ENCODE results near the gene PRMT1. TPM values are rescaled to one million over a fixed set of nuclear protein-coding genes. Genes with fewer than 3 reads are reported as not detected.

Gene PRMT1
- total RNA-seq, 1 donor from 2014 or later, result 90.8 TPM

GRCh38 chr19:49653466-49653806 is 23.6 kb upstream of the PRMT1 start:
- TF ChIP-seq CTCF (IDR thresholded peaks at IDR 0.05), result no peak
- Histone ChIP-seq H3K36me3 (peaks cover 85% of the 10 kb centered on the region), H3K4me1 (no peaks in the 10 kb centered on the region), H3K9me3 (no peaks in the 10 kb centered on the region), H3K4me3 (no peak overlapping the region), H3K27me3 (no peaks in the 10 kb centered on the region), H3K27ac (no peak overlapping the region)
- intact Hi-C loops (cut with DNase I), result no loop called here
- no peak for ATAC-seq
- no peak for DNase-seq

GRCh38 chr19:49654581-49654980 is 22.5 kb upstream of the PRMT1 start:
- no peak overlapping the region for H3K27ac ChIP-seq
- H3K27me3 ChIP-seq, result no peaks in the 10 kb centered on the region
- peaks cover 85% of the 10 kb centered on the region for H3K36me3 ChIP-seq
- ATAC-seq, result no peak
- TF ChIP-seq CTCF (IDR thresholded peaks at IDR 0.05), result no peak
- intact Hi-C loops (cut with DNase I), result no loop called here
- H3K4me1 ChIP-seq, result no peaks in the 10 kb centered on the region
- DNase-seq, result no peak
- no peaks in the 10 kb centered on the region for H3K9me3 ChIP-seq
- no peak overlapping the region for H3K4me3 ChIP-seq

GRCh38 chr19:49655570-49656455 is 21.3 kb upstream of the PRMT1 start:
- ATAC-seq (no peak), DNase-seq (no peak)
- H3K4me3 ChIP-seq, result no peak overlapping the region
- peaks cover 83% of the 10 kb centered on the region for H3K36me3 ChIP-seq
- TF ChIP-seq CTCF (IDR thresholded peaks at IDR 0.05), result no peak
- intact Hi-C loops (cut with DNase I), result no loop called here
- no peak overlapping the region for H3K27ac ChIP-seq
- no peaks in the 10 kb centered on the region for H3K4me1 ChIP-seq
- no peaks in the 10 kb centered on the region for H3K27me3 ChIP-seq
- no peaks in the 10 kb centered on the region for H3K9me3 ChIP-seq

GRCh38 chr19:49656456-49657109 is 20.5 kb upstream of the PRMT1 start:
- no peak for DNase-seq
- H3K4me3 ChIP-seq, result no peak overlapping the region
- no peaks in the 10 kb centered on the region for H3K9me3 ChIP-seq
- no peak for TF ChIP-seq CTCF (IDR thresholded peaks at IDR 0.05)
- no peaks in the 10 kb centered on the region for H3K27me3 ChIP-seq
- H3K4me1 ChIP-seq, result no peaks in the 10 kb centered on the region
- intact Hi-C loops (cut with DNase I), result no loop called here
- ATAC-seq, result no peak
- peaks cover 90% of the 10 kb centered on the region for H3K36me3 ChIP-seq
- no peak overlapping the region for H3K27ac ChIP-seq

GRCh38 chr19:49657493-49658138 is 19.5 kb upstream of the PRMT1 start:
- no peak overlapping the region for H3K27ac ChIP-seq
- no peaks in the 10 kb centered on the region for H3K4me1 ChIP-seq
- no peak overlapping the region for H3K4me3 ChIP-seq
- no peaks in the 10 kb centered on the region for H3K27me3 ChIP-seq
- peaks cover 95% of the 10 kb centered on the region for H3K36me3 ChIP-seq
- no peak for ATAC-seq
- no peaks in the 10 kb centered on the region for H3K9me3 ChIP-seq
- intact Hi-C loops (cut with DNase I), result no loop called here
- DNase-seq, result no peak
- TF ChIP-seq CTCF (IDR thresholded peaks at IDR 0.05), result no peak
